ENCODE measurements around the gene SLC4A1AP.
"Not testable (repeated sequence)": the region's sequence is repeated elsewhere in the genome, so short reads cannot be mapped to it uniquely, and the experiment has no call there.

Gene SLC4A1AP

DNA sequence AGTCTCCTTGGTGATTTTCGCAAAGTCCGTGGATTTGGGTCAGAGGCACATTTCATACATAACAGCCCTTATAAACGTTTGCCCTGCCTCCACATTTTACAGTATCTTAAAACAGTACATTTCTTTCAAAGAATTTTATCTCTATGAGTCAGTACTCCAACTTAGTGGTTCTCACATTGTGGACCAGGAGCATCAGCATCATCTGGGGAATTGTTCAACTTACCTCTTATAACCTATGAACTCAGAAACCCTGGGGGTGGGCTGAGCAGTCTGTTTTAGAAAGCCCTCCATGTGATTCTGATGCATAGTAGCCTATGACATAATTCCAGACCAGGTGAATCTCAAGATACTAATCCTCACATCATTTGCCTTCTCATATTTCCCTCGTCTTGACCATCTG lies 12.6 kb upstream of the SLC4A1AP start:
- no peak for DNase-seq (ENCODE audit: low read depth in 2 of 2)

DNA sequence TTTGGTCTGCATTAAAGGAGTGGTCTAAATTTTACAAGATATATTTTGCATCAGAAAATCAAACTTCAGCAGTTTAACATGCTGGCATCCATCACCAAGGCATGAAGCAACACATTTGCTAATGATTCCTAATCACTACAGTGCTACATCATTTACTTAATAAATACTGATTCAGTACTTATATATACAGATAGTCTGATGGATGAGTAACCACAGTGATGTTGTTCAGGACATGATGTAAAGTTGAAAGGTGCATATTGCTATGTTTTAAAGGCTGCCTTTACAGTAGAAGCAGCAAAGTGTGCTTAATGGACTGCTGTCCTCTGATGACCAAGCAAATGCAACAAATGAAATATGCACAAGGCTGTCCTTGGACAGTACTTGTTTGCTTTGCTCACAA lies 11.3 kb upstream of the SLC4A1AP start:
- DNase-seq (ENCODE audit: low read depth in 2 of 2): no peak

DNA sequence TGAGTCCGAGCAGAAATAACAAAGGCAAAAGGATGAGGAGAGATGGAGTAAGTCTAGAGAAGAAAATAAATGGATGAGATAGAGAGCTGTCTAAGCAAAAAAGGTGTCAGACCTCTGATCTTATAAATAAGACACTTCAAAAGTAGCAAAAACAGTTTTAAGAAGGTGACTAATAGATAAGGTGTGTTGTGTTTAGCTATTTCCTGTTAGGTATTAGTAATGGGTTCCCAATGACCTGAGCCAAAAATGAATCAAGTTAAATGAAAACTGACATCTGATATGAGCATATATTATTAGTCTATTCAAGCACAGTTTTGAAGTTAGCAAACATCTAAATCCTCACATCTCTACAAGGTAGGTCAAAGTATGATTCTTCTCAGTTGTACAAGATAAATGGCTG lies 10.9 kb upstream of the SLC4A1AP start:
- DNase-seq (ENCODE audit: low read depth in 2 of 2): no peak

DNA sequence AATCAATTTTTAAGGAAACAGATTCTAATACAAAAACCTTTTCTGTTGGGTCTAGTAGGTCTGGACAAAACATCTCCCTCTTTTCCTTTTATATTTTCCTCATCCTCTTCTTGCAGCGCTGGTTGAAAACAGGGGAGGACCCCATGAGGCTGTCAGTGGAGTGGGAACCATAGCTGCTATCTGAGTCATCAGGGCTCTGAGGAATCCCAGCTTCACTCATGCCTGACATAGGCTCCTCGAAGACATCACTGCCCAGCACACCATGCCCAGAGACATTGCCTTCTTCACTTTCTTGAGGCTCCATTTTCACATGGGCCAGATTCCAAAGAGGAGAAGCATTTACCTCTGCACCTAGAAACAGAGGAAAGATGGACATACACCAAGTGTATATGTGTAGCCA lies 10.3 kb upstream of the SLC4A1AP start:
- DNase-seq (ENCODE audit: low read depth in 2 of 2): no peak

DNA sequence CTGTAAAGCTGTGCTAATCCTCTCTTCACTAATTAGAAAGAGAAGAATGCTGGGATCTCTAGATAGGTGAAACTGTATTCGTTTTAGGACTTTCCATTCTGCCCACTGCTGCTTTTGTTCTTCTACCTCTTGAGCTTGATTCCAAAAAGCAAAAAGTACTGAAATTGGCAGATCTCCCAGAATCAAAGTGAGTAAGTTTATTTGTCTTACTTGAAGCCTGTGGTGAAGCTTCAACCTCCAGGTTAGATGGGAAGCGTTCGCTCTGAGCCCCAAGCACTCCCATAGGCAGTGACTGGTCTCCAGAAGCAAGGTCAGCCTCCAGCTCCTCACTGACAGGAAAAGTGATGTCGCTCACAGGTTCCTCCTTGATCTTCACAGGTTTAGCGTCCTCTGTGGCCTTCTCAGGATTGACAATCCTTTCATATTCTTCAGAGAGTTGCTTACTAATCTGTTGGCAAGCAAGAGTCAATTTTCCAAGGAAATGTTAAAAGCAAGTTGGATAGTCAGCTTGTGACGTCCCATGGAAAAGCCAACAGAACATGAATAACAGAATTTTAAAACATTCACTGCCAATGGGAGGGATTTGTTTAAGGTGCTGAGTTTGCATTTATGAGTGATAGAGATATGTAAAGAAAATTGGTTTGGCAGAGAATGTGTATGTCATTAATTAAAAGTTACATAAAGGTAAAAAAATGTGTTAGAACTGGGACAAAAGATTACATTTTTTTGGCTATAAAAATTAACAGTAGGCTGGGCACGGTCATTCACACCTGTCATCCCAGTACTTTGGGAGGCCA lies 8.3 kb upstream of the SLC4A1AP start:
- DNase-seq (ENCODE audit: low read depth in 2 of 2): no peak

DNA sequence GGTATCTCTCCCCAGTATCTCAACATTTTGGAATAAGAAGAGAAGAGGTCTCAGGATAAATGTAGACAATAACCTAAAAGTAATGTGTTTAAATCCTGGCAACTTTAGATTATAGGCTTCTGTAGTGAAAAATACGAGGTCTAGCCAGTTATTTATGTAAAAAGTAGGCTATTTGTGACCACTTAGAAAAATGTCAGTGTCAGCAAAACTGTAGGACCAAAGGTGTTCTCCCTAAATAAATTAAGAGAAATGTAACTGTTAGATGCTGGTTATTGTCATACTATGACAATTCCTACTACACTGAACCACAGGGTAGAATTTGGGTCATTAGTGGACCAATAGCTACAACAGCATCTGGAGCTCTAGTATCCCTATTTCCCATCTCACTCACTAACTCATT lies 2.3 kb upstream of the SLC4A1AP start:
- no peak for DNase-seq (ENCODE audit: low read depth in 2 of 2)

DNA sequence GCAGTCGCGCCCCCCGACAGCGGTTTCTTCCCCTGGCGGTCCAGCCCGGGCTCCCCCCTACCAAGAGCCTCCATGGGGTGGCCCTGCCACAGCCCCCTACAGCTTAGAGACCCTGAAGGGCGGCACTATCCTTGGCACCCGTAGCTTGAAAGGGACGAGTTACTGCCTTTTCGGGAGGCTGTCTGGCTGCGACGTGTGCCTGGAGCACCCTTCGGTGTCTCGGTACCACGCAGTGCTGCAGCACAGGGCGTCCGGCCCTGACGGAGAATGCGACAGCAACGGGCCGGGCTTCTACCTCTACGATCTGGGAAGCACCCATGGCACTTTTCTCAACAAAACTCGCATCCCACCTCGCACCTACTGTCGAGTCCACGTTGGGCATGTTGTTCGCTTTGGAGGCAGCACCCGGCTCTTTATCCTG lies 475 bp downstream of the SLC4A1AP start:
- no peak for DNase-seq (ENCODE audit: low read depth in 2 of 2)

DNA sequence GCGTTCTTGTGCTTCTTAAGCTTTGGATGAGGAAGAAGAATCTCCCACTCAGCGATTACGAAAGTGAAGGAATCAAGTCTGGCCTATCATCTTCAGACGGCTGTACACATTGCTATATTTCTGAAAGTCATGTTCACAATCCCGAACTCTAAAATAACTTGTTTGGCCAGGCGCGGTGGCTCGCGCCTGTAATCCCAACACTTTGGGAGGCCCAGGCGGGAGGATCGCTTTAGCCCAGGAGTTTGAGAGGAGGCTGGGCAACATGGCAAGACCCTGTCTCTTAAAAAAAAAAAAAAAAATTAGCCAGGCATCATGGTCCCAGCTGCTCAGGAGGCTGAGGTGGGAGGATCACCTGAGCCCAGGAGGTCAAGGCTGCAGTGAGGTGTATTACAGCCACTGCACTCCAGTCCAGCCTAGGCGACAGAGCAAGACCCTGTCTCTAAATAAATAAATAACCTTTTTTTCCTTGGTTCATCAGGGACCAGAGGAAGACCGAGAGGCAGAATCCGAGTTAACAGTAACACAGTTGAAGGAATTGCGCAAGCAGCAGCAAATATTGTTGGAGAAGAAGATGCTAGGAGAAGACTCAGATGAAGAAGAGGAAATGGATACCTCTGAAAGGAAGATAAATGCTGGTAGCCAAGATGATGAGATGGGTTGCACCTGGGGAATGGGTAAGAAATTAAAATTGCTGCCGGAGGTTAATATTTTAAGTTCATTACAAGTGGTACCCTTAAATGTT lies 1.1 kb downstream of the SLC4A1AP start:
- DNase-seq (ENCODE audit: low read depth in 2 of 2): no peak

DNA sequence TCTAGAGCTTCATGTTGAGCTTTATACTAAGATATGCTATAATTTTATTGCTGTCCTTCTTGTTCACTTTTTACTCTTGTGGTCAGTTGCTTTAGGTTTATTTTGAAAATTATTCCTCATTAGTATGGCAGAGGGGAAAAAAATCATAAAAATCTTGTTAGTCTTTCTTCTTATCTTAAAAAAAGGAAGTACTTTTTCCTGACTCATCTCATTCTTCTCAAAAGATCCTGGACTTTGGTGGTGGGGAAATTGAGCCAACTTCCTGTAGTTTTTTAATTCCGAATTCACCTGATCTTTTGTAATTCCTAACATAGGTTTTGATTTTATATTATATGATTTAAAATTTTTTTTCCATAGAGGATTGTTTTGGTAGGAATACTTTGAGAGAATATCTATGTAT lies 3.8 kb downstream of the SLC4A1AP start:
- no peak for DNase-seq (ENCODE audit: low read depth in 2 of 2)

DNA sequence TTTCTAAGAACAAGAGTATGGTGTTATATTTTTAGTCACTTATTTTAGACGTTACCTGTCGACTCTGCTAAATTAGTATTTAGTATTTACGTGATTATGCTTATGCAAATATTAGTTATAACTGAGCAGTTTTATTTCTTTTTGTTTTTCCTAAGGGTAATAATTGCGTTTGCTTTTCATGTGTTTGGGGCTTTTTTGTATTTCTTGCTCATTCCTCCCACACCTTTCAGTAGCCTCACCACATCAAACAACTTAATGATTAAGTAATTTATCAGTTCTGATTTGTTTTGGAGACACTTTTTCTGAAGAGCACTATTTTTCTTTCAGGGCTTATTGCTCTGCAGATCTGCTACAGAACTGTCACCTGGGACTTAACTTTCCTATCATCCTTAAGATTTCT lies 7.5 kb downstream of the SLC4A1AP start:
- no peak for DNase-seq (ENCODE audit: low read depth in 2 of 2)

DNA sequence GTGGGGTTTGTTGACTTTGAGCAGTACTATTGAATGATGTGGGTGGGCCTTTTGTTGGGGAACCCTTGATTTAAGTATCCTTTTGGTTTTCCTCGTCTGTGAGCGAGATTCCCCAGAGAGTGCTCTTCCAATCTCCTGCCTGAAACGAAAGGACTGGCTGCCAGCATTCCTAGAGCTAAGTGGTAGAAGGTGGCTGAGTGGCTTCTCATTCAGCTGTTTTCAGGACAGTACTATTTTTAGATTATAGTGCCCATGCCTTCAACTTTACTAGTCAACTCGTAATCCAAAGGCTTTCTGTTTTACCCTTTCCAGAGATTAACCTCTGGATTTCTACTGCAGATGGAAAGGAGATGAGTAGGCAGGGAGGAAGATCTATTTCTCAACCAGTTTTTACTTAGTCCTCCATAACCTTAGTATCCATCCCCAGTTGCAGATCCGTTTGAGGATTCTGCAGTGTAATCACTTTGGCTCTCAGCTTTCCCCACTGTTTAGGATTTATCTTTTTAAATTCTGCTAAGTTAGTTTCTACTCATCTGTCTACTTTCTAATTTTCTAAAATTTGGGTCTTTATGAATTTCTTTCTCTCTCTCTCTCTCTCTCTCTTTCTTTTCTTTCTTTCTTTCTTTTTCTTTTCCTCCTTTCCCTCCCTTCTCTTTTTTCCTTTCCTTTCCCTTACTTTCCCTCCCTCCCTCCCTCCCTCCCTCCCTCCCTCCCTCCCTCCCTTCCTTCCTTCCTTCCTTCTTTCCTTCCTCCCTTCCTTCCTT lies 9.2 kb downstream of the SLC4A1AP start:
- DNase-seq (ENCODE audit: low read depth in 2 of 2): no peak

DNA sequence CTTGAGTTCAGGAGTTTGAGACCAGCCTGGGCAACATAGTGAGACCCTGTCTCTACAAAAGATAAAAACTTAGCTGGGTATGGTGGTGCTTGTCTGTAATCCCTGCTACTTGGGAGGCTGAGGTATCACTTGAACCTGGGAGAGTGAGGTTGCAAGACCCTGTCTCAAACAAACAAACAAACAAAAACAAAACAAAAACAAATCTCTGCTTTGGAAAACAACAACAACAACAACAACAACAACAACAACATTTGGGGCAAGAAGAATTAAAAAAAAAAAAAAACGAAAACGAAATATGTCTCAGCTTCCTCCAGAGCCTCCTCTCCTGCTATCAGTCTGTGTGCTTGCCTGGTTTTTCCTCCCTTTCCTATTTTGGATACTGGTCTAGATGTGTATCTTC lies 16.9 kb downstream of the SLC4A1AP start:
- DNase-seq (ENCODE audit: low read depth in 2 of 2): no peak

DNA sequence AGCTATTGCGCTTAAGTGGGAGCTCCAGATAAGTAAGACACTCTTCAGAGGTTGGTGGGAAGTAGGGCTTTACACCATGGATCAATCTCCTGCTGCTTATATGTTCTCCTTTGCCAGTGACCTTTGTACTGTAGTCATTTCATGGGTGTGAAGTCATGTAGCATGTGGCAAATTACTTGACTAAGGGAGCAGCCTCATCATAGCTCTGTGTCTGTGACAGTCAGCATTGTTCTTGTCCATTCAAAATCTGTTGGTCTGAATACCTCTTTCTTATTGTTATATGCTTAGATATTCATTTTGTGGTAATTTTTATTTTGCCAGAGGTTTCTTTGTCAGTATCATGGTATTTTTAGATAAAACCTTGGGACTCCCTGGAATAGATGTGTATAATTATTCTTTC lies 18.2 kb downstream of the SLC4A1AP start:
- DNase-seq (ENCODE audit: low read depth in 2 of 2): no peak

DNA sequence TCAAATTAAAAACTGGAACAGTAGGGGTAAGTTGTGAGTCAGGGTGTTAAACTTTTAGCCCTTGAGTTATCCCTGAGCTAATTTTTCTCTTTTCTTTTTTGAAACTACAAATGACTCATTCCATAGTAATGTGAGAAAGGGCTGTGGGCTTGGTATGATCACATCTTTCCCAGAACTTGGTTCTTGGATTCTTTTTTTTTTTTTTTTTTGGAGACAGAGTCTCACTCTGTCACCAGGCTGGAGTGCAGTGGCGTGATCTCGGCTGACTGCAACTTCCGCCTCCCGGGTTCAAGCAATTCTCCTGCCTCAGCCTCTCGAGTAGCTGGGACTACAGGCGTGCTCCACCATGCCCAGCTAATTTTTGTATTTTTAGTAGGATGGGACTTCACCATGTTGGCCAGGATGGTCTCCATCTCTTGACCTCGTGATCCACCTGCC lies 18.7 kb downstream of the SLC4A1AP start:
- DNase-seq (ENCODE audit: low read depth in 2 of 2): not testable (repeated sequence)

DNA sequence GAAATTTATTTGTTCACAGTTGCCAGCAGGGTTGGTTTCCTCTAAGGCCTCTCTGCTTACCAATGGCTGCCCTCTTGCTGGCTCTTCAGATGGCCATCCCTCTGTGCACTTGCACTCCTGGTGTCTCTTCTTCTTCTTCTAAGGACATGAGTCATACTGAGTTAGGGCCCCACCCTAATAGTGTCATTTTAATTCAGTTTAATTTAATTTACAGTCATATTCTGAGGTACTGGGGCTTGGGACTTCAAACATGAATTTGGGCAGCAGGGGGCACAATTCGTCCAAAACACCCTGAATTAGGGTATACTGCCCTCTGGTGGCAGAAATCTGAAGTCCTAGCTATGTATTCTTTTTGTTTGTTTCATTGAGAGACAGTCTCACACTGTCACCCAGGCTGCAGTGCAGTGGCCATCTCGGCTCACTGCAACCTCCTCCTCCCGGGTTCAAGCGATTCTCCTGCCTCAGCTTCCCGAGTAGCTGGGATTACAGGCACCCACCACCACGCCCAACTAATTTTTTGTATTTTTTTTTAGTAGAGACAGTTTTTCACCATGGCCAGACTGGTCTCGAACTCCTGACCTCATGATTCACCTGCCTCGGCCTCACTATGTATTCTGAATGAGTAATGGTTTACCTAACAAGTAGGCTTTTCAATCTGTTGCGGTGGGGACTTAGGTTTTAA lies 19.8 kb downstream of the SLC4A1AP start:
- peak; percentile 32 to 73 for DNase-seq (ENCODE audit: low read depth in 2 of 2)

DNA sequence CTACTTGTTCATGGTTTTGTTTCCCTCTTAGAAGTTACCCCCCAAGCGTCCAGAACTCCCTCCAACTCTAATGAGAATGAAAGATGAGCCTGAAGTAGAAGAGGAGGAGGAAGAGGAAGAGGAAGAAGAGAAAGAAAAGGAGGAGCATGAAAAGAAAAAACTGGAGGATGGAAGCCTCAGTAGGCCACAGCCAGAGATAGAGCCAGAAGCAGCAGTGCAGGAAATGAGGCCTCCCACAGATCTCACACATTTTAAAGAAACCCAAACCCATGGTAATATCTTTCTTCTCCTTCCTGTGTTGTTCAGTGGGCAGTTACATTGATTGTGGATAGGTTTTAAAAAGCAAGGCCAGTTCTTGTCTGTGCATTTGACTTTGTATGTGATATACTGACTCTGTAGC lies 21.3 kb downstream of the SLC4A1AP start:
- DNase-seq (ENCODE audit: low read depth in 2 of 2): not testable (repeated sequence)

DNA sequence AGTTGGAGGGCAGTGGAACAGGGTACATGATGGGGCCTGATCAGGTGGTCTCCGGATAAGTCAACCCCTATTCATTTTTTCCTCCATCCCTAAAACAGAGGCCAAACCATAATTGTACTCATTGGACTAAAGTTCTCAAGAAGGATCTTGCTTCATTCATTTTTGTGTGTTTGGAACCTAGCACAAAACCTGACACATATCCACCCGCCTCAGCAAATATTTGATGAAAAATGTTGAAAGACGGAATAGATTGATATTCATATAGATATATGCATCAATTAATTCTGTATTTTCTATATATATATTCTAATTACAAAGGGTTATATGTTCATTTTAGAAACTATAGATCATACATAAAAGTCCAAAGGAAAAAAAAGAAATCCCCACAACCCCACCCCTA lies 21.9 kb downstream of the SLC4A1AP start:
- DNase-seq (ENCODE audit: low read depth in 2 of 2): no peak

DNA sequence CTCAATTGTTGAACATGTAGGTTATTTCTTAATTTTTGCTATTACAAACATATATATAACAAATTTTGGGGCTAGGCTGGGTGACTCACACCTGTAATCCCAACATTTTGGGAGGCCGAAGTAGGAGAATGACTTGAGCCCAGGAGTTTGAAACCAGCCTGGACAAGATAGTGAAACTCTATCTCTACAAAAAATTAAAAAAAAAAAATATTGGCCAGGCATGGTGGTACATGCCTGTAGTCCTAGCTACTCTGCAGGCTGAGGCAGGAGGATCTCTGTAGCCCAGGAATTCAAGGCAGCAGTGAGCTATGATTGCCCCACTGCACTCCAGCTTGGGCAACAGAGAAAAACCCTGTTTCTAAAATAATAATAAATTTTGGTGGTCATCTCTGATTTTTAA lies 23.5 kb downstream of the SLC4A1AP start:
- DNase-seq (ENCODE audit: low read depth in 2 of 2): no peak

DNA sequence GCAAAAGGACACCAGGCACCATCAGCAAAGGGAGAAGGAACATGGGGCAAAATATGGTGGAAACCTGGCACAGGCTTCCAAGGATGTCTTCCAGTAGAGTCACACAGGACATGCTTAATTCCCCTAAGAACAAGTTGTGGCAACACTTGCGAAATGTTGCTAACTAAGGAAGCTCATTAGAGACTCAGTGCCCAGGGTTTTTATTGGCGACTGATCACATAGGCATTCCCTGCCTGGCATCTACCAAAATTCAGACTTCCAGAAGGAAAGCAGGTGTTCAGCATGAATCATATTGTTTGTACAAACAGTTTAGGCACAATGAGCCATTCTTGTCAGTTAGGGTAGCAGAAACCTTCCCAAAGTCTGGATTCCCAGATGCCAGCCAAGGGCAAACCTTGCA lies 25.7 kb downstream of the SLC4A1AP start:
- DNase-seq (ENCODE audit: low read depth in 2 of 2): no peak

DNA sequence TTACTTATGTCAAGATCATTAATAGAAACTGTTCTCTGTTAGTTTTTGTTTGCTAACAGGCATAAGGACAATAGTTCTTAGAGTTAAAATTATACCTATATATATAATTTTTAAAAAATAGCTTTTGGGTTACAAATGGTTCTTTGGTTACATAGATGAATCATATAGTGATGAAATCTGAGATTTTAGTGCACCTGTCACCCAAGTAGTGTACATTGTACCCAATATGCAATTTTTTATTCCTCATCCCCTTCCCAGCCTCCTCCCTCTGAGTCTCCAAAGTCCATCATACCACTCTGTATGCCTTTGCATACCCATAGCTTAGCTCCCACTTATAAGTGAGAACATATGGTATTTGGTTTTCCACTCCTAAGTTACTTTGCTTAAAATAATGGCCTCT lies 26.4 kb downstream of the SLC4A1AP start:
- DNase-seq (ENCODE audit: low read depth in 2 of 2): no peak

DNA sequence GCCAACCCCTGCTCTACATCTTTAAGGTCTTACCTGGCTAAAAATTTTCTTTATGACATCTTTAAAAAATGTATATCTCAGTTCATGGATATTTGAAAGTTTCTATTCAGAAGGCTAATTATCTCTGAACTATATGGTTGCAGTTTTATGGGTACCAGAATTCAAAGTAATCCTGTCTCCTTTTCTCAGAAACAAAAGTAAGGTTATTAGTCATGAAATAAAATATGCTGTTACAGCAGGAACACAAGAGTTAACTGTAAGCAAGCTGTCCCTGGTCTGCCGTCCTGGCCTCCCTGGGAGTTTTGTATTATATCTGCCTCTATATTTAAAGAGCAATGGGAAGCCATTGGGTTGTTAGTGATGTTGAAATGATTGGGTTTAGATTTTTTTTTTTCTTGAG lies 34.0 kb downstream of the SLC4A1AP start:
- no peak for DNase-seq (ENCODE audit: low read depth in 2 of 2)

DNA sequence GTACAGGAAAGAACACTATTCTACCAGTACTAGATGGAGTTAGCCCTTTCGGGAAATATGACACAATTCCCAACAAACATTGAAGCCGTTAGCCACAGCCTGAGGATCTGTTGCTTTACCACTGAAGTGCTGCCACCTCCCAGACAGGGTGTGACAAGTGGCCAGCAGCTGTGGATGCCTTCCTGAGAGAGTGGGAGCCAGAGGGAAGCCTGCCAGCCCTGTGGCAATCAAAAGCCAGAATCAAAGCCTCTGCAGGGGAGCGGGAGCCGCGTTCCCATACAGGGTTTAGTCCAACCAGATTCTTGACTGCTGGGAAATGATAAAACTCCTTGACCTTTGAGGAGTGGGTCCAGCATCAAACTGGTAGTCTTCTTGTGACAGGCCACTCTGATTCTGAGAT lies 38.0 kb downstream of the SLC4A1AP start:
- DNase-seq (ENCODE audit: low read depth in 2 of 2): no peak

Measured in stimulated activated CD8-positive, alpha-beta memory T cell treated with anti-CD3 and anti-CD28 coated beads, Interleukin-15, amount 100 ng/mL, for 4 hours (primary cell).